ENCODE measurements around the gene SEMA4D. TPM values are rescaled to one million over a fixed set of nuclear protein-coding genes. Genes with fewer than 3 reads are reported as not detected.
"Not testable (repeated sequence)": the region's sequence is repeated elsewhere in the genome, so short reads cannot be mapped to it uniquely, and the experiment has no call there.

The SEMA4D gene
- polyA plus RNA-seq, 4 donors: 39.2 to 66.9 (median 45.5) TPM

DNA sequence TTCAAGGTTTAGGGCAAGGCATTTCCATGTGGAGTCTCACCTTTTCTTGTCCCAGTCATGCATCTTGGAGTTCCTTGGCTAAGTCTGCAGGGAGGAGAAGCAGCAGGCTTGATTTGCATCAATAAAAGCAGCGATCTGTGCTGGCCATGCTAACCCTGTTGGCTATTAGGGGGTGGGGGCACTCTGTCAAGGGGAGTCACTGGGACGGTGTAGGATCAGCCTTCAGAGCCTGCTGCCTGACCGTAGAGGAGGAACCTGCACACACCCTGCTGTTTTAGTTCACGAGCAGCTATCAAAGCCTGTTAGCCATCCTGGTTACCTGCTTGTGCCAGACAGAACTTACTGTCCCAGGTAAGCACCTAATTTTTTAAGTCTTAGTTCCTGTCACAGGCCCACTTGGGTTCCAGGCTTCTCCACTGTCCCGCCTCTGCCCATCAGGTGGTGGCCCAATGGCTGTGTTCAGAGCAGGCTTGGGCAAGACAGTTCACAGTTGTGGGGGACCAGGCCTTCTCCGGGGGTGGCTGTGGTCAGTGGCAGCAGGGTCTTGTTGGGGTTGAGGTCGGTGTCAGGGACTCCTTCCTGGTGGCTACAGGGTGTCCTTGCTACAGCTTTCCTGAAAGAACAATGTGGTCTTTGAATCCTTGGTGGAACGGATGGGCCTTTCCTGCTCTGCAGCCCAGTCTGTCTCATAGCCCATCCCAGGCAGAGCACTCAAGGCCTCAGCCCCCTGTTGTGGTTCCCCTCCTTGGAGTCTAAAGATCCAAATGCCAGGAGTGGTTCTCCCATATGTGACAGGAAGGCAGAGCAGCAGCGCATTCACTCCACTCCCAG lies 135.9 kb downstream of the SEMA4D start:
- DNase-seq (ENCODE audit: low read depth in 4 of 4, low spot score in 2 of 4): no peak

DNA sequence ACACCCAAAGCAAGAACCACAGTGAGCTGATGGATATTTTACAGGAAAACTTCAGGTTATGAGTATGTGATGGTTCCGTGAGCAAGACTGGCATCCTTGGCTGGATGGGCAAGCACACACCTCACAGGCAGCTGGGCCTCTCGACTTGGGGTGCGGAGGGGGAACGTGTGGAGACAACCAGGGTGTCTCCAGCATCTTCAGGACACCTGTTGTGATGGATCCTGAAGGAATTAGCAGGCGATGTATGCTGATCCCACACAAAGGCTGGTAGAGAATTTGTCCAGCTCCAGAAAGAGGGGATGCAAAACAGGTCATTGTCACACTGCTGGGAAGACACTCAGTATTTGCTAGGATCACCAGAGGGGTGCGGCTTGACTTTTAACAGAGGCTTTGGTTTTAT lies 136.9 kb downstream of the SEMA4D start:
- DNase-seq (ENCODE audit: low read depth in 4 of 4, low spot score in 2 of 4): no peak

DNA sequence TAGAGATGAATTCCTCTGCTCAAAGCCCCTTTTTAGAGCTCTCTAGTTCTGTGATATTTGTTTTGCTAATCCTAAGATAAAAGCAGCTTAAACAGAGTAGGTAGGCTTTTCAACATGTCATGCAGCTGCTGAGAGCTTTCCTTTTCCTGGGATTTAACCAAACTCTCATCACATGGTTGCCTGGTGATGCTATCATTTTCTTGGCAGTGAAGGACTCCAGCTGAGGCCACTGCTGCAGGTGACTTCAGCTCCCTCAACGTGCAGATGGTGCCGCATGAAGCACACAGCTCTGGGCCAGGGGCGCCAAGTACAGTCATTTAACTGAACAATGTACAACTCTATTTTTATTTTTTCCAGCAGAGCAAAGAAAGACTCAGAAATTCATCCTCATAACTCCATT lies 137.4 kb downstream of the SEMA4D start:
- no peak for DNase-seq (ENCODE audit: low read depth in 4 of 4, low spot score in 2 of 4)

DNA sequence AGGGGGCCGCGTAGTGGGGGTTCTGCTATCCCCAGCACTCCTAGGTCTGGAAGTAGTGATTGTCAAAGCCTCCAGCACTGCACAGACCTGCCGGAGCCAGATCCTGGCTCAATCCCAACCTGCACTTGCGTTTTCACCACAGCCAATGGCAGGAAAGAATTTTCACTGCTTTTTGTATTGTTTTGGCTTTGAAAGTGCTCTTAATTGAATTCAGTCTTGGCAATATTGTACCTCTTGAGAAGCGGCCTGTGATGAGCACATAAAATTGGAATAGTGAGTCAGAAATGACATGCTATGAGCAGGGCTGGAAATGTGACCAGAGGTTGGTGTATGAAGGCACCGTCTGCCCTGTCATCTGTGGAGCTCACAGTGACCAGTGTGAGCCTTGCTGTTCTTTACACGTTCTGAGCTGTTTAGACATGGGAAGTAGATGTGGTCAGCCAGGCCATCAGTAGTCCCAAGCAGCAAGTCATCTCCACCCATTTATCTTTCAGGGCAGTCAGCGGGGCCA lies 138.1 kb downstream of the SEMA4D start:
- DNase-seq (ENCODE audit: low read depth in 4 of 4, low spot score in 2 of 4): no peak

DNA sequence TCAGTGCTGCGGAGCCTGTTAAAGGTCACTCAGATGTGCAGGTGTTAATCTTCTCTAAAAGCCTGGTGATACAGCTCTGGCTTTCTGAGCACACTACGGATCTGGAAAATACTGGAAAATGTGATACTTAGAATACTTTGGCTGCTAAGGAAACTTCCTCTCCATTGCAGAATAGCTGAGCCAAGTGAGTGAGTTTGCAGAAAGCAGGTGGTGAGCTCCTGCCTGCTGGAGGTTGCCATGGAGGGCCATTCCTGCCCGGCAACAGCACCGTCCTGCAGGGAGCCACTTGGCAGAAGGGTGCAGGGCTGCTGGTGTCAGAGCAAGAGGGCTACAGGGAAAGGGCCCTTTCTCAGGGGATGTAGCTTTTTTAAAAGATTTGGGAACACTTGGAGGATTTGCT lies 138.9 kb downstream of the SEMA4D start:
- no peak for DNase-seq (ENCODE audit: low read depth in 4 of 4, low spot score in 2 of 4)

- DNase-seq (ENCODE audit: low read depth in 4 of 4, low spot score in 2 of 4): no peak
These were observed 139.5 kb downstream of the SEMA4D start for GRCh38 chr9:89358376-89358916.

DNA sequence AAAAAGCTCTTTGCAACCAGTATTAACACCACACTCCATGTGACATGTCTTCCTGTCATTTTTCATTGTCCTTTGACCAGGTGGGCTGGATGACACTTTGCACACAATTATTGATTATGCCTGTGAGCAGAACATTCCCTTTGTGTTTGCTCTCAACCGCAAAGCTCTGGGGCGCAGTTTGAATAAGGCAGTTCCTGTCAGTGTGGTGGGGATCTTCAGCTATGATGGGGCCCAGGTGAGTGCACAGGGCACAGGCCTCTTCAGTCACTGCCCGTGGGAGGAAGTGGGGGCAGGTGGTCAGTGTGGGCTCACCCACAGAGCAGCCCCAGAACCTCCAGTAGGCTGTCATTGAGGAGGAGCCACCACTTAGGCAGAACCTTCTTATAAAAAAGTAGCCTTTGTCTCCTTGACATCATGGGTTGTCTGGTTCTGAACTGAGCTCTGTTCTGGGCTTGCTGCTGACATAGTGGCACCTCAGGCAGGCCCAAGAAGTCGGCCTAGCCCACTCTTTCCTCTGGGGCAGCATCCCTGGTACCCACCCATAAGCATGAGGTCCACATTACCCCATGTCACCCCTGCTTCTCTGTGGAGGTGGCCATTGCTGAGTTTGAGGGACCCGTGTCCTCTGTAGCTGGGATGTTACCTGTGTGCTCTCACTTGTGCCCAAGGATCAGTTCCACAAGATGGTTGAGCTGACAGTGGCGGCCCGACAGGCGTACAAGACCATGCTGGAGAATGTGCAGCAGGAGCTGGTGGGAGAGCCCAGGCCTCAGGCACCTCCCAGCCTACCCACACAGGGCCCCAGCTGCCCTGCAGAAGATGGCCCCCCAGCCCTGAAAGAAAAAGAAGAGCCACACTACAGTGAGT lies 140.3 kb downstream of the SEMA4D start:
- DNase-seq (ENCODE audit: low read depth in 4 of 4, low spot score in 2 of 4): no peak

GRCh38 chr9:89356782-89357181 lies 141.1 kb downstream of the SEMA4D start:
- no peak for DNase-seq (ENCODE audit: low read depth in 4 of 4, low spot score in 2 of 4)

DNA sequence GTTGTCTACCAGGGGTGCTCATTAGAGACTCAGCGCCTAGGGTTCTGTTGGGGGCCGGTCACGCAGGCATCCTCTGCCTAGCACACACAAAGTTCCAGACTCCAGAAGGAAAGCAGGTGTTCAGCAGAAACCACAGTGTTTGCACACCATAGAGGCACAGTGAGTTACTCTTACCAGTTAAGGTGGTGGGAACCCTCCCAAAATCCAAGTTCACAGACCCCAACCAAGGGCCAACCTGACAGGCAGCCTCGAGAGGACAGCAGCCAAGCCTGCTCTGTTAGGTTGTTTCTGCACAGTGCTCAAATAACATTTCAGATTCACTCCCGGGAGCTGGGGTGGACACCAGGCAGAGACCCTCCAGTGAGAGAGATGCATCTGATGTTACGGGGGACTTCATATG lies 143.4 kb downstream of the SEMA4D start:
- DNase-seq (ENCODE audit: low read depth in 4 of 4, low spot score in 2 of 4): no peak

DNA sequence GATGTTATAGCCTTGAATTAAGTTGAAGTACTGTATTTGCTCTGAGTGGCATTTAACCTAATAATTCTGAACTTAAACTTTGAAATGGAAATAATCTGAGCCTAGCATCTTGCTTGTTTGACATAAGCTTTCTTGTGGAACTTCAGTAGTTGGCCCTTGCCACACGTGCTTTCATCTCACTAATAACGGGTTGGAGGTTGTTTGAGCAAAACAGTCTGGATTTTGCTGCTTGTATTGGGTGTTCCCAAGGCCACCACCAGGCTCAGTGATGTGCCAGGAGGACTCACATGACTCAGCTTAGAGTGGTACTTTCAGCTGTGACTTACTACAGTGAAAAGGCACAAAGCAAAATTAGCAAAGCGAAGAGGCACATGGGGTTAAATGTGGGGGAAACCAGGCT lies 143.9 kb downstream of the SEMA4D start:
- DNase-seq (ENCODE audit: low read depth in 4 of 4, low spot score in 2 of 4): no peak

DNA sequence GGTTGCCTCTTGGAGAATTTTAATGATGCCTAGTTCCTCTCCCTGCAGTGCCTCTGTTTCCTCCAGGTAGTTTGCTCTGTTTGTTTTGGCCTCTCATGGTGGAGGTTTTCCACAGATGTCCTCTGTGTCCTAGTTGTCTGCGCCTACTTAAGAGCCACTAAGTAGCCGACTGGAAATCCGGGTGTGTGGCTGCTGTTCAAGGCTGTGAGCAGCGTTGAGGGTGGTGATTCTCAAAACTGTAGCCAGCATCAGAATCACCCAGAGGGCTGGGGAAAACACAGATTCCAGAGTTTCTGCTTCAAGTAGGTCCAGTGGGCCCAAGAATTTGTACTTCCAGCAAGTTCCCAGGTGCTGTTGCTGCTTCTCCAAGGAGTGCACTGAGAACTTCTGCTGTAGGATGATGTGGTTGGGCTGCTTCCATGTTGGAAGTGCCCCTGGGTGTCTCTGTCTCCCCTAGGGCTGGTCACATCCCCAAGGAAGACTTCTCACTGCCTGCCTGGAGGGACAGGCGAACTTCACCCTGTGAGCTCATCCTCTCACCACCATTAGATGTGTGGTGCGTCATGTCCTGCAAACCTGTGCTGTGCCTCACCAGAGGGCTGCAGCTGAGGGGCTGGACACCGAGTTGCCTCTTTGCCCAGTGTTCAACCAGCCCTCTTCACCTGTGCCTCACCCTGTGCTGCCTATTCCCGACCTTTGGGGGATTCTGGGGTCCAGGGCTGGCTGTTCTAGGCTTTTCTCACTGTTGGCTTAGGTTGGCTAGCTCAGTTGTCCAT lies 144.9 kb downstream of the SEMA4D start:
- DNase-seq (ENCODE audit: low read depth in 4 of 4, low spot score in 2 of 4): no peak

GRCh38 chr9:89352451-89352850 lies 145.5 kb downstream of the SEMA4D start:
- DNase-seq (ENCODE audit: low read depth in 4 of 4, low spot score in 2 of 4): no peak

DNA sequence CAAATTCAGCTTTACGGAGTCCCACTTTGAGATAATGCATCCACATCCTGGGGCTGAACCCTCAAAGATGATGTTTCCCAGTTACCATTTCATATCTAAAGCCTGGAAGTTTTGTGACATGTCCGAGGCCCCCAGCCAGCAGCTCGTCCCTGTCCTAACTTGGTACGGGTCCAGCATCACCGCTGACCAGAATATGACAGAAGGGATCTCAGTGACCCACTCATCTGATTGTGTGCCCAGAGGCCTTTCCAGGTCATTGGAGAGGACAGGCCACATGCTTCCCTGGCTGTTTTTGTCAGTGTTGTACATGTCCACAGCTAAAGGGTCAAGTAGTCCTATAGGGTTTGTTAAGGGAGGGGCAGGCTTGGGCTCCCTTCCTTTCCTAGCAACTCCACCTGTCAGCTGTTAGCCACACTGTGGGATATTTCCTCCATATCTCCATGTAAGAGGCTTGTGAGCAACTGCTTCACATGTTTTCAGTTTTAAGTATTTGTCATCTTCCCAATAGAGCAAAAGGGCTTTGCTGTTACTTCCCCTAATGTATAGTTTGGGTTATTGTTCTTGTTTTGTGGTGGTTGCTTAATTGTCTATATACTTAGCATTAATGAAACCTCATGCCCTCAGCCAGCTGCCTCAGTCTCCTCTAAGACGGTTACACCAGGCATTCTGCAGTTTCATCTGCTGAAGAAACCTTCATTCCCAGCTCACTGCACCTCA lies 146.2 kb downstream of the SEMA4D start:
- DNase-seq (ENCODE audit: low read depth in 4 of 4, low spot score in 2 of 4): no peak

DNA sequence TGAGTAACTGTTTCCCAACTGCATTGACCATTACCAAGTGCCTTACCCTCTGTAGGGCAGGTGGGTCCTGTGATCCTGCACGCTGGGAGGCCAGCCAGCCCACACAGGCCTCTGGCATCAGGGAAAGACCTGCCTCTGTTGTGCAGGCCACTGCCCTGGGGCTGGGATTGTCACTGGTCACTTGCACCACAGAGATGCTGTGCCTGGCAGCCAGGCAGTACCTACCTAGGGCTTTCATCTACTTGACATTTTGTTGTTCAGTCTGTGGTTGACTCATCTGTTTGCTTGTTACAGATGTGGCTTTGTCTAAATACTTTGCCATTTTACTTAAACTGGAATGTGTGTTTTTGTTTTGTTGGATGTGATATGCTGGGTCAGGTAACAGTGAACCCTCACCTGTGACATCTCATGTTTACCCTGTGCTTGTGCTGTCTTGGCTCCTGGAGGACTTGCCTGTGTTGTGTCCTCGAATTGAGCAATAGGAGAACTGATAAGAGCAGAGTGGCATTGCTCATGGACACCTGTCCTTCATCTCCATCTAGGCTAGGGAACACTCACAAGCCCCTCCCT lies 146.8 kb downstream of the SEMA4D start:
- no peak for DNase-seq (ENCODE audit: low read depth in 4 of 4, low spot score in 2 of 4)

- DNase-seq (ENCODE audit: low read depth in 4 of 4, low spot score in 2 of 4): no peak
These were observed 148.3 kb downstream of the SEMA4D start for GRCh38 chr9:89349607-89350006.

- no peak for DNase-seq (ENCODE audit: low read depth in 4 of 4, low spot score in 2 of 4)
These were observed 150.3 kb downstream of the SEMA4D start for GRCh38 chr9:89347651-89348050.

- DNase-seq (ENCODE audit: low read depth in 4 of 4, low spot score in 2 of 4): no peak
These were observed 151.2 kb downstream of the SEMA4D start for GRCh38 chr9:89346696-89347095.

- no peak for DNase-seq (ENCODE audit: low read depth in 4 of 4, low spot score in 2 of 4)
These were observed 152.4 kb downstream of the SEMA4D start for GRCh38 chr9:89345476-89345875.

- not testable (repeated sequence) for DNase-seq (ENCODE audit: low read depth in 4 of 4, low spot score in 2 of 4)
These were observed 154.1 kb downstream of the SEMA4D start for GRCh38 chr9:89343812-89344211.

GRCh38 chr9:89342948-89343347 lies 155.0 kb downstream of the SEMA4D start:
- DNase-seq (ENCODE audit: low read depth in 4 of 4, low spot score in 2 of 4): no peak

Data from left renal cortex interstitium (tissue), 4 donors.